D341Med (cell line): Measurements from ENCODE around the gene PARD6G.
A peak's percentile ranks its signal among the peaks of the same experiment; 100 is the strongest.

Experiments
- DNase-seq: peaks from one replicate; pipeline ENCODE4 v3.0.0; 2012; ENCODE audit warnings: low spot score

PARD6G gene

DNA sequence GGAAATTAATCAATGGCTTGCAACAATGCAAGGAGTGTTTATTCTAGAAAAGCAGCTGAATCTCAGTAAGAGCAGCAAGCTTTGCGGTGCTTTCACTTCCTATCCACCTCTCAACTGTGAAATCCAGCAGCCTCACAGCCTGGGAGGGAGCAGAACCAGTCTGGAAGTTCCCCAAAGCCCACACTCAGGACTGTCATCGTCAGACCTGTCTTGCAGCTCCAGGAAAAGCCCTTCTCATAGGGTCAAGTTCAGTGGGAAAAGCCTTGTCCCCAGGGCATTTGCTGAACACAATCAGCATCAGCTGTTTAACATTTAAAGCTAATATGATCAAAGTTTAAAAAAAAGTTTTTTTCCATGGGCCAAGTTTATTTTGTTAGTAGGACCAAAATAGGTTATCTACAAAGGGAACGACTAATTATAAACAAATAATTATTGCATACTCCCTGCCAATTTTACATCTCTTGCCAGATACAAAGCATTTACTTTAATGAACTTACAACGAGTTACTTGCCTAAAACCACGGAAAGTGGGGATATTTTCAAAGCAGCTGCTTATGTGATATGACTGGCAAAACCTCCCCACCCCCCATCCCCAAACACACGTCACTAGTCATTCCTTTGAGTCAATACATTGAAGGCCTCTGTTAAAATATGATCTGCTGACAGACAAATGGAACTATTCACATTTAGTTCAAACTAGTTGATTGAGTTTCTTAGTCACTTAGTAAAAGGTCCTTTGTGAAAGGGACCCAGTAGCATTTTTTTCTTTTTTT lies 36.8 kb downstream of the PARD6G start:
- no peak for DNase-seq

DNA sequence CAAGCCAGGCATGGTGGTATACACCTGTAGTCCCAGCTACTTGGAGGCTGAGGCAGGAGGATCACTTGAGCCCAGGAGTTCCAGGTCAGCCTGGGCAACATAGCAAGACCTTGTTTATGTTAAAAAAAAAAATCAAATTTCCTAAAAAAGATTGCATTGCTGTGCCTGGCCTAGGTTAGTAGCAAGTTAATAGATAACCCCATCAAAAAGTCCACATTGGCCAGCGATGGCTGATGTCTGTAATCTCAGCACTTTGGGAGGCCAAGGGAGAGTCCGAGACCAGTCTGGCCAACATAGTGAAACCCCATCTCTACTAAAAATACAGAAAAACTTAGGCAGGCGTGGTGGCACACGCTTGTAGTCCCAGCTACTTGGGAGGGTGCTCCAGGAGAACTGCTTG lies 38.7 kb downstream of the PARD6G start:
- DNase-seq, result no peak

DNA sequence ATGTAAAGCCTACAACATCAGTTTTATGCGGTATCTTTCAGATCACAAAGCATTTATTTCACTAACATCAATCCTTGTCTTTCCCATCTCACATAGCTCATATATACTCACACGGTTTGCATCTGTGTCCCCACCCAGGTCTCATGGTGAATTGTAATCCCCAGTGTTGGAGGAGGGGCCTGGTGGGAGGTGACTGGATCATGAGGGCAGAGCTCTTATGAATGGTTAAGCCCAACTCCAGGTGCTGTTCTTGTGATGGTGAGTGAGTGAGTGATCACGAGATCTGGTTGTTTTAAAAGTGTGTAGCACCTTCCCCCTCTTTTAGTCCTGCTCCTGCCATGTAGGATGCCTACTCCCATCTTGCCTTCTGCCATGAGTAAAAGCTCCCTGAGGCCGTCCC lies 42.0 kb downstream of the PARD6G start:
- no peak for DNase-seq

DNA sequence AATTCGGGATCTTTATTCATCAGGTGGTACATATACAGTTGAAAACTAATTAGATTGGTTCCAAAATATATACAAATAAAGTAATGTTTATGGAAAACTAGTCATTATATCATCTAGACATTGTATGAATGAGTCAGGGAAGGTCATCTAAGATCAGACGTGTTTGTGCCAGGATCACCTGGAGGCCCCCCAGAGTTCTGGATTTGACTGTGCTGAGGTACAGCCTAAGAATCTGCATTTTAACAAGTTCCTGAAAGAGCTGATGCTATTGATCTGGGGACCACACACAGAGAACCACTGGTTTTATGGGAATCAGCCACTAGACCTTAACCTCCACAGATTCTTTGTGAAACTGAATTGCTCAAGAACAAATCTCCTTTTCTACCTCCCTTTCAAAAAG lies 43.2 kb downstream of the PARD6G start:
- DNase-seq, result no peak

DNA sequence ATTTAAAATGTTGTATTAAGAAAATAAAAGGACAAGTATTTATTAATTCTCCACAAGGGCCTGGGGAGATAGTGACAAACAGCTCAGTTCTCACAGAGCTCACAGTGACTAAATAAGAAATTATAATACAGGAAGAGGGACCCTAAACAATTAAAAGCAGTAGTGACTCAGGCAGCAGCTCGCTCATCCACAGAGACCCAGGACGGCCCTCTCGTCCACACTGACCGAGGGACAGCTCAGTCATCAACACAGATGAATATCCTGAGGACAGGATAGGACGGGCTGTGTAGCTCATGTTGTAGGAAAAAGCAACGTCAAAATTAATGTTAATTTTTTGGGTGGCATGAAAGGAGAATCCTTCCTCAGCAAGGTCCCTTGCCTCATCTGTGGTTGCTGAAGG lies 44.1 kb downstream of the PARD6G start:
- no peak for DNase-seq

DNA sequence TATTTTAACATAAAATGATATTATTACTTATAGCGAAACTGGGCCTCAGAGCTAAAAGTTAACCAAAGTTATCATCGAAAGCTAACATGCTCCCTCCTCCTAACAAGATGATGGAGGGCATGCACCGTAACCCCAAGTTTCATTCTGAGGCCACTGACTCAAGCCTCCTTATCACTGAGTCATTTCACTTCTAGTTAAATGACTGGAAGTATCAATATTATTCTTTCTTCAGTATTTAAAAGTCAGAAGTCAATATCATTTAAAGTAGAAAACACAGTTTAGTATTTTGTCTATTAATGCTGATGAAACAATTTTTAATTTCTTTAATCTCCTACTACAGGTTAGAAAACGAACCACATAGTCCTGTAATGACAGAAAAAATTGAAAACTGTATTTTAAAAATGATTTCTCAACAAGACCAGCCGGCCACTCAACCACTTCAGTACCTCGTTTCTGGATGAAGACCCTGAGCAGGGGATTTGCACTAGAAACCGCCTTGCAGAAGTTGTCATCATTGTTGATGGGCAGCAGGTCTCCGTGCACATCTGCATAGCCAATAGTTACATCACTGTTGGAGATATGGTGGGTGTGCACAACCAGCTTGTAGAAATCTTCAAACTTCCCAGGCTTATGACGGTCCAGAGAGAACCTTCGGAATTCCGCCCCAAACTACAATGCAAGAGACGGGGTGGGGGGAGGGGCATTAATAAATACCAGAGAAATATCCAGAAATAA lies 44.9 kb downstream of the PARD6G start:
- DNase-seq, result no peak

DNA sequence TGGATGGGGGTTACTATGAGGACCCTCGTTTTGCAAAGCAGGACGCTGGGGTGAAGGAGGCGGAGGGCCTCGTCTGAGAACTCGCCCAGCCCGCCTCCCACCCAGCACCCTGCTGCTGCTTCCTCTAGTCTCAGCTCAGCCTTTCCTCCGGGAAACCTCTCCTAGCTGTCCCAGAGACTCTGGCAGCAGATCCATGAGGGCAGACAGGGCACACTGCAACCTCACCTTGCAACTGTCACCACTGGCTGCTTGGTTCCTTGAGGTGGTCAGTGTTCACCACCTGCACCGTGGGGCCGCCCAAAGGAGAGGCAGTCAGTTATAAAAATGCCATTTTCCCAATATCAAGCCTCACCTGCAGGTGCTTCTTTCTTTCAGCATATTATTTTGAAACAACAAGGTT lies 45.6 kb downstream of the PARD6G start:
- DNase-seq, result no peak

DNA sequence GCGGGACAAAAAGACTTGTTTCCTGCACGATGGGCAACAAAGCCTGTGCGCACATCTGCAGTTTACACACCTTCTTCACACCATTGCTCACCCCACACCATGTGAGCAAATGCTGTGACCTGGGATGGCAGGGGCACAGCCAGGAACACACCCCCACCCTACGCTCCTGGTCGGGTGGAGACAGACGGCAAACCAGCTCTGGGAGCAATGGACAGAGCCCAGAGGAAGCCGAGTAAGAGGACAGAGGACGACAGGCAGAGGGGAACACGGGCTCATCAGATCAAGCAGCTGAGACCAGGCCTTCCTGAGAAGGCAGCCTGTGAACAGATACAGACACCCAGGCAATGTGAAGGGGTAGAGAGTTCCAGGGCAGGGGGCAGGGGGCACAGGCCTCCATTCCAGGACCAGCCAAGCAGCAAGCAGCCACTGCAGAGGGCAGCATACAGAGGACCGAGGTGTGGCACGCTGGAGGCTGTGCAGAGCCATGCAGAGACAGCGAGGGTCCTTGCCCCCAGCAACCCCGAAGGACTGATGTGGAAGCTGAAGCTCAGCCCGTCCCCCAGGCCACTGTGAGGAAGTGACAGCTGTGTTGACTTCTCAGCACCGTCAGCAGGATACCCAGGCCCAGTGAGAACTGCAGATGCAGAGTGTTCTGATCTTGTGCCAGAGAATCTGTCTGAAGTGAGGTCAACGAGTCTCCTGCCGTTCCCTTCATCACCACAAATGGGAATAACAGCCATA lies 46.2 kb downstream of the PARD6G start:
- DNase-seq, result no peak

DNA sequence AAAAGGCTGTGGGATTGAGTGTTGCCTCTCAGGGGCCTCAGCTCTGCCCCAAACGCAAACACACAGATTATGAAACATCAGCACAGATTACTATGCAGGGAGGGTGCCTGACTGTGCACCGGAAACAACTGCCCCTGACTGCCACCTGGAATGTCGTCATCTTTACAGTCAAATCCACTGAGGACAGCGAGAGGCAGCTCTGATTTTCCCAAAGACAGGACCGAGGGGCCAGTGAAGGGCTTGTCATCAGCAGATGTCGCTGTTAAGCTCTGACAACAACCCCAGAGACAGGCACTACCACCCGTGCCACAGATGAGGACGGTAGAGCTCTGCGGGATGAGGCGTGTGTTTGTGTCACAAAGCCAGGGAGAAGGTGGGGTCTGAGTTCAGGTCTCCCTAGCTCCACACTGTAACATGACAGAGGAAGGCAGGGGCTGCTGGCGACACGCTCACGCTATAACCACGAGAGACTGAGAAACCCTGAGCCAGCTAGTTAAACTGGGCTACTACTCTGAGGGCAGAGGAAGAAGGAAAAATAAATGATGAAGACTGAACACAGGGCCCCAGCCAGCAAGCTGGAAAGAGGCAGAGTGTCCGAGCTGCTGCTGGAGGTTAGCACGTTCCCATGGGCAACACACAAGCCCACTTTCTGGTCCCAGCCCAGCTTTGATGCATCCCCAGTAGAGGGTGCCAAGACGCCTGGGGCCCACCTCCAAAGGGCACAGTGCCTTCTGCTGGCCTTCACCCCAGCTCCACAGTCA lies 47.0 kb downstream of the PARD6G start:
- peak; percentile 70 for DNase-seq

DNA sequence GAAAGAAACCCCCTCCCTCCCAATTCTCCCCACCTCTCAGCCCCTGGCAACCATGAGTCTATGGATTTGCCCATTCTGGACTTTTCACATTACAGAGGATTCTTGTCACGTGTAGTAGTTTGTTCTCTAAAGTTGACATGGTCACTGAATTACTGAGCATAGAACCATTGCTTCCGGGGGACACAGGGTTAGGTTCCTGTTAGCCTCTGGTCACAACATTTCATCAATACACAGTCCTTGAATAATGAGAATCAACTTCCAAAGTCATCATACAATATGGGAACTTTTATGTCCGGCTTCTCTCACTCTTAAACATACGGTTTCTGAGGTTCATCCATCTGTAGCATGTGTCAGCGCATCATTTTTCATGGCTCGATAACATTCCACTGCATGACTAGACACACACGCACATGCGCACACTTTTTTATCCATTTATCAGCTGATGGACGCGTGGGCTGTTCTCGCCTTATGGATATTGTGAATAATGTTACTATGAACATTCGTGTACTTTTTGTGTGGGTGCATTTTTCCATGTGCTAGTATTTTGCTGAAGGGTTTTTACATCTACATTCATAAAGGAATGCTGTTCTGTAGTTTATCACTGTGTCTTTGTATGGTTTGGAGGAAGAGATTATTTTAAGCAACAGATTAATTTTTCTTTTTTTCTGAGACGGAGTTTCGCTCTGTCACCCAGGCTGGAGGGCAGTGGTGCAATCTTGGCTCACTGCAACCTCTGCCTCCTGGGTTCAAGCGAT lies 48.1 kb downstream of the PARD6G start:
- no peak for DNase-seq

DNA sequence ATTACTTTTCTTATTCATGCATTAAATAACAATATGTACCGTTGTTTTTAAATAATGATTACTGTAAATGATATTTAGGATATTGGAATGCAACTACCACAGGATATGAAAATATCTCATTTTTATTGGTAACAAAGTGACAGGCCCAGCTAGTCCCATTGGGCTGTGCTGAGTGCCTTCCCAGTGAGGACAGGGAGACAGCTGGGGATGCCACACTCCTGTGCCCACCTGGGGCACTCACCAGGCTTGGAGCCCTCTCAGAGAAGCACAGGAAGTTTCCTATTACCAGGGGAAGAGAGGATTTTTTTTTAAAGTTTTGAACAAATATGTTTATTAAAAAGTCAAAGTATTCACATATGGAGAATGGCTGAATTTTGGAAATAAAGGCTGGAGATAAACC lies 48.9 kb downstream of the PARD6G start:
- no peak for DNase-seq

DNA sequence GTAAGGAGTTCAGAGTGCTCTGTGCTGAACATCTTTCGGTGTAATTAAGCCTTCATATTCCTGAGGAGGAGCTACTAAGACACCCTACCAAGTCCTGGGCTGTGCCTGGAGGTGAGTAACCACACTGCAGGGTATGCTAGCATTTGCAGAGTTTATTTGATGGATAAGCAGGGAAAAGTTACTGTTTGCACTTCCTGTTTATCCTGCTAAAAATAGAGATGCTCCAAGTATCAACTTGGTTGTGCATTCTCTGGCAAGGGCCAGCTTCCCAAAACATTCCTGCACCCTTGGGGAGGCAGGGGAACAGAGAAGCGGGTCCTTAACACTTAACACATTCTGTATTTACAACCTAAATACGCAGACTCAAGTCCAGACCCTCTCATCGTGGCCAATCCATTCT lies 49.8 kb downstream of the PARD6G start:
- no peak for DNase-seq

DNA sequence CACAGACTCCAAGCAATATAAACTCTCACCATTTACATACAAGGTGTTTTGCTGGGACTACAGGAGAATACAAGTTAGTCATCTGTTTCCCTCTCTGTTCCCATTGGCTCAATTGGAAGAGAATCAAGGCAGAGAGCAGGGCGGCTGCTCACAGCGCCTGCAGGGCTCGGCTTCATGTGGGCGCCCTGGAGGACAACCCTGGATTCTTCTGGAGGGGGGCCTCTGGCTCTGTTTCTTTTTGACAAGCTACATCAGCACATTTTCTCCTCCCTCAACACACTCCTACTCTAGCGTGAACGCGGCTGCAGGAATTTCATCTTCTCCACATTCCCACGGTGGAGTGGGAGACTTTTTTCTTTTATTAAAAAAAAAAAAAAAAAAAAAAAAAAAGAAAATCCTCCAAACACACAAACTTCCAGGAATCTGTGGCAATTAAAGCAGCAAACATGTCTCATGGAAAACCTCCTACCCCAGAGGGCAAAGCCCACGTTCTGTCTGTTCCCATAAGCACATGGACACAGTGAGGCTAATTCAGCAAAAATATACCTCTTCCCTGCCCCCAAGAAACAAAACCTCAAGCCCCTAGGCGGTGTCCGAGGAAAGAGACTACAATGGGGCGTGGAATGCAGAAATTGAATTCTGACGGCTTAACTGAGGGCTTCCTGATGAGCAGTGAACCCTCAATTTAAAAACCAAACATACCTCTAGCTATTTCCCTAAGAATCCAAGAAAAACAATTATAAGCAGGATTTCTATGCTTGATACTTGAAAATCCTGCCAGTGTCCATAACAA lies 50.6 kb downstream of the PARD6G start:
- no peak for DNase-seq

DNA sequence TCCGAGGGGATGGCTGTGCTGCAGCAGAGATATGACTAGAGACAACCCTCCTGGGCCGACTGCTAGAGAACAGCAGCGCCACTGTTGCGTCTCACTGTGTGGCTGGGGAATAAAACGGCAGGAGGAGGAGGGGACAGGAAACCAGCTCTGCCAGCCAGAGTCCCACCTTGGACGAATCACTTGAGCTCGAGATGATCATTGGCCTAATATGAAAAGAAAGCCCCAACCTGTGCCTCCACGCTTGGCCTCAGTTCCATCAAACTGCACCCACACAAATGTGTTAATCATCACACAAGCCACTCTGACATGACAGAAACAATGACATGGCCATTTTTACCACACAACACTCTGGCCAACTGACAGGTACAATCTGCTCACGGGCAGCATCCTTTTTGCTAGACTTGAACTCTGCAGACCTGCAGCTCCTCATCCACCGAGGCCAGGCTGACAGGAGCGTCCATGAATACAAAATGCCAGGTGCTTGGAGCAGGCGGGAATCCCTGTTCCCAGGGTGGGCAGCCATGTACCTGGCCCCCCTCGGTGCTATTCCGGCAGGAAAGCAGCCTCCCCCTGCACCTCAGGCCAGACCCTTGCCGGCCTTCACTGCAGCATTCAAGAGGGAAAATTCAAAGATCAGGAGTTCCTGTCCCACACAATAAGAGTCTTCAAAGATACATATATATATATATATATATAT lies 52.3 kb downstream of the PARD6G start:
- DNase-seq, result no peak

DNA sequence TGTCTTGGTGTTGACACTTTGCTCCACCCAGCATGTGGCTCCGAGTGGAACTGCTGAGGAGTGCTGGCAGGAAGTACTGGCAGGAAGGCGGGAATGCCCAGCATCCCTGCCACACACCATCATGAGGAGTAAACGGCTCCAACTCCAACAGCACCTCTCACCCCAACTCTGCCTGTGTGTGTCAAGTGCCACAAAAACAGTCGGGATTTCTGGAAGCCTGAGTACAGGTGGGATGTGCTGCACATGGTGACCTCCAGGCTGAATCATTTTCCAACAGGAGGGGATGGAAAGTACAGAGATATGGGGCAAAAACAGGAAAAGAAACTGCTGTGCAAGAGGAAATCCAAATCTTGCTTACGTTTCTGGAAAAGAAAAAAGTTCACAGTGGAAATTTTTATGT lies 53.6 kb downstream of the PARD6G start:
- DNase-seq, result no peak

DNA sequence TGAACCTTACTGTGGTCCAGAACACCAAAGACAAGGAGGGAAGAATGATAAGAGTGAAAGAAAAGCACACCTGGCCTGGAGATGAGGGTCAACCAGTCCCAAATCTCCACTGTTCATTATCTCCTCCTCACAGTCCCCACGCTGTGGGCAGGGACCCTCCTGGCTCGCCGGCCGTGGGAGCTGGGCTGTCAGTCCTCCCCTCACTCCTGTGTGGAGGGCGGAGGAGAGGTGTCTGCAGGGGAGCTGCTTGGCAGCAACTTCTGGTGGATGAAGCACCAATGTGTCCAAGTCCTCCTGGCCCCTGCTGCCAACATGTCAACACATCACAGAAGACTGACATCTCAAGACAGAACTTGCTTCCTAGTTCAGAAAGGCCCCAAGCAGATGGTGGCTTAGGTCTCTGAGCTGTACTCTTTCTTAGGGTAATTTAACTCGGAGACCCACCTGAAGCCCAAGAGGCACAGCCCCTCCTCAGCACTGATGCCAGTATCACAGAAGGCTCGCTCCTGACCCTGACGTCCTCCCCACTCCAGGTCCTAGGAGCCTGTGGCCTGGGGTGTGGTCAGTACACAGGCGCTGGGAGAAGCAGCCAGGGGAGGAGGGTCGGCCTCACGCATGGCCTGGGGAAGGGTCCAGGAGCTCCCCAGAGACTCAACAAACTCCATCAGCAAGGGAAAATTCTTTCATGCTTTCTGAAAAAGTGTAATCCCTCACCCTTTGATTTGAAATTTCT lies 54.5 kb downstream of the PARD6G start:
- DNase-seq, result peak; percentile 45

DNA sequence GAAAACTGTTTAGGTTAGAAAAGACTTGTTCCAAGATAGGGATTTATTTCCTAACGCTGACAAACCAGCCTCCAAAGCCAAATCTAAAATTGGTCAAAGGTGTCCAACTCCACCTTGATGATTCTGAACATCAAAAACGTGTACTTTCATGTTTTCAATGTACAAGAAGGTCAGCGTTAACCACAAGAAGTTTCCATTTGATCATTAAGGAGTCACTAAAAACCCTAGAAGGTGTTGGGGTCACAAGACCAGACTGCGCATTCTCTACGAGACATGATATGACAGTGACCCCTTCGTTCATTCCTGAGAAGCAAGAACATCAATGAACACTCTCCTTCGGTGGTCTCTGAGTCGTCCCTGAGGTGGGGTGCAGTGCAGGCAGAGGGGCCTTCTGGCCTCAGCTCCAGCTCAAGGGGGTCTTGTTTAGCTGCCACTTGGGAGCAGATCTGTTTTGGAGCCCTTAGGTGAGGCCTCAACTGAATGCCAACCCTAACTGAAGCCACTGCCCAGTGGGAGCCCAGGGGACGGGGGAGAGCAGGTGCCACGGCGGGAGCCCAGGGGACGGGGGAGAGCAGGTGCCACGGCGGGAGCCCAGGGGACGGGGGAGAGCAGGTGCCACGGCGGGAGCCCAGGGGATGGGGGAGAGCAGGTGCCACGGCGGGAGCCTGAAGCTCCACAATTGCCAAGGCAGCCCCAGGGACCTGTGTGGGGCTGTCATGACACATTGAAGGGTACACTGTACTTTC lies 55.2 kb downstream of the PARD6G start:
- DNase-seq, result no peak

DNA sequence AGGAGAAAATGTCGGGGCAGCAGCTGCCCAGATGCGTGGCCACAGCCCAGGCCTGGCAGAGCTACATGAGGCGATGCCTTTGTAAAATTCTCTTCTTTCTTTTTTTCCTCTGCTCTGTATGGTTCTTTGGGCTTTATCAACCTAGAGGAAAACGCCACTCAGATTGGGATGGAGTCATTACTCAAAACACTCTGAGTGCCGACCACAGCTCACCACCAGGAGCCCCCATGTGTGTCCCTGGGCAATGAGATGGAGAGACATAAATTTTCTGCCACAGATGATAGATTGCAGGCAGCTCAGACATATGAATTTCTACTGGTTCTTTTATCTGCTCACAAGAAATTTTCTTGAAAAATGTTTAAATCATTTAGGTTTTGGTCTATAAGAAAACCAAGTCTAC lies 56.0 kb downstream of the PARD6G start:
- no peak for DNase-seq

DNA sequence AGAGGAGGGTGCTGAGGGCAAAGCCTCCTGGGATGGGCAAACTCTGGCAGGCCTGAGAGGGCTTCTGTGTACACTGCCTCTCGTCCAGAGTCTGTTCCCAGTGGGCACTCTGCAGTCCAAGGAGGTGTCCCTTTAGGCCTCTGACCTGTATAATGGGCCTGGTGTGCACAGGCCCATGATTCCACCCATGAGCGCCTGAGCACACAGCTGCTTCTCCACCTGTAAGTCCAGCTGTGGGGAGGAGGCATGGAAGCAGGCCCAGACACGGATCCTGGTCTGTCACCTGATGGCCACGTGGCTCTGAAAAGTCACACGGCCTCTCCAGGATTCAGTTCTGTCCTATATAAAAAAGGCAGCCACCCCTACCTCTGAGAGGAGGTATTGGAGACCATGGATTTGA lies 57.0 kb downstream of the PARD6G start:
- DNase-seq, result no peak
